ENCODE results near the gene PPA2. TPM values are rescaled to one million over a fixed set of nuclear protein-coding genes. Genes with fewer than 3 reads are reported as not detected.

PPA2 gene
- polyA plus RNA-seq, 1 donor from 2014 or later, result 151 TPM

DNA sequence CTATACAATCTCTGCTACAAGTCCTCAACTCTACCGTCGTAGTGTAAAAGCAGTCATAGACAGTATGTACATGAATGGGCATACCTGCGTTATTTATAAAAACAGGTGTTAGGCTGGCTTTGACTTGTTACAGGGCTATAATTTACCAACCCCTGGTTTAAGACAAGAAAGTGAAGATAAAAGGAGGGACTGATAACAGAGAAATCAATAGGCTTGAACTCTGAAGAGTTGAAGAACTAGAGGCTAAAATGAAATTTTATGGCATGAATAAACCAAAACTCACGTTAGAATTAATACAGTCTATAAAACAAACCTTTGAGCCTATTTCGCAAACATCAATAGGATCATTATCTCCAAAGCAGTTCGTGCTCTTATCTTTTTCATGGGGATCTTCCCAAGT is 36.2 kb downstream of the PPA2 start:
- H3K79me2 ChIP-seq (replicated peaks; ENCODE audit: insufficient read depth, low read length), result no peaks in the 10 kb centered on the region
- H3K9me3 ChIP-seq (ENCODE audit: low read length), result no peaks in the 10 kb centered on the region
- no peak overlapping the region for H2AFZ ChIP-seq (ENCODE audit: low read depth, low read length)
- no peaks in the 10 kb centered on the region for H4K20me1 ChIP-seq (ENCODE audit: insufficient read depth)
- no peak overlapping the region for H3K9ac ChIP-seq (ENCODE audit: low read length)
- H3K9me2 ChIP-seq (ENCODE audit: insufficient read depth, low read length), result no peaks in the 10 kb centered on the region
- H3F3A ChIP-seq (ENCODE audit: insufficient read depth, low read length, poor library complexity, severe bottlenecking), result no peaks in the 10 kb centered on the region
- no peak overlapping the region for H3K4me2 ChIP-seq (ENCODE audit: low read length)
- TF ChIP-seq RAD21 (conservative IDR thresholded peaks at IDR 0.05) (no peak), EZH2 (IDR thresholded peaks at IDR 0.05; ENCODE audit: borderline replicate concordance, insufficient read depth, low read length, poor library complexity, severe bottlenecking) (no peak), SMC3 (conservative IDR thresholded peaks at IDR 0.05; ENCODE audit: poor library complexity) (no peak), MXI1 (conservative IDR thresholded peaks at IDR 0.05; ENCODE audit: poor library complexity, severe bottlenecking) (no peak), EP300 (conservative IDR thresholded peaks at IDR 0.05; ENCODE audit: poor library complexity, severe bottlenecking) (no peak), TAF1 (IDR thresholded peaks at IDR 0.05; ENCODE audit: low read depth) (no peak), POLR2AphosphoS5 (IDR thresholded peaks at IDR 0.05) (no peak)
- TF ChIP-seq, protein P1, sequence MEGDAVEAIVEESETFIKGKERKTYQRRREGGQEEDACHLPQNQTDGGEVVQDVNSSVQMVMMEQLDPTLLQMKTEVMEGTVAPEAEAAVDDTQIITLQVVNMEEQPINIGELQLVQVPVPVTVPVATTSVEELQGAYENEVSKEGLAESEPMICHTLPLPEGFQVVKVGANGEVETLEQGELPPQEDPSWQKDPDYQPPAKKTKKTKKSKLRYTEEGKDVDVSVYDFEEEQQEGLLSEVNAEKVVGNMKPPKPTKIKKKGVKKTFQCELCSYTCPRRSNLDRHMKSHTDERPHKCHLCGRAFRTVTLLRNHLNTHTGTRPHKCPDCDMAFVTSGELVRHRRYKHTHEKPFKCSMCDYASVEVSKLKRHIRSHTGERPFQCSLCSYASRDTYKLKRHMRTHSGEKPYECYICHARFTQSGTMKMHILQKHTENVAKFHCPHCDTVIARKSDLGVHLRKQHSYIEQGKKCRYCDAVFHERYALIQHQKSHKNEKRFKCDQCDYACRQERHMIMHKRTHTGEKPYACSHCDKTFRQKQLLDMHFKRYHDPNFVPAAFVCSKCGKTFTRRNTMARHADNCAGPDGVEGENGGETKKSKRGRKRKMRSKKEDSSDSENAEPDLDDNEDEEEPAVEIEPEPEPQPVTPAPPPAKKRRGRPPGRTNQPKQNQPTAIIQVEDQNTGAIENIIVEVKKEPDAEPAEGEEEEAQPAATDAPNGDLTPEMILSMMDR (IDR thresholded peaks at IDR 0.05; ENCODE audit: poor library complexity, severe bottlenecking), result no peak
- TF ChIP-seq, protein P2, sequence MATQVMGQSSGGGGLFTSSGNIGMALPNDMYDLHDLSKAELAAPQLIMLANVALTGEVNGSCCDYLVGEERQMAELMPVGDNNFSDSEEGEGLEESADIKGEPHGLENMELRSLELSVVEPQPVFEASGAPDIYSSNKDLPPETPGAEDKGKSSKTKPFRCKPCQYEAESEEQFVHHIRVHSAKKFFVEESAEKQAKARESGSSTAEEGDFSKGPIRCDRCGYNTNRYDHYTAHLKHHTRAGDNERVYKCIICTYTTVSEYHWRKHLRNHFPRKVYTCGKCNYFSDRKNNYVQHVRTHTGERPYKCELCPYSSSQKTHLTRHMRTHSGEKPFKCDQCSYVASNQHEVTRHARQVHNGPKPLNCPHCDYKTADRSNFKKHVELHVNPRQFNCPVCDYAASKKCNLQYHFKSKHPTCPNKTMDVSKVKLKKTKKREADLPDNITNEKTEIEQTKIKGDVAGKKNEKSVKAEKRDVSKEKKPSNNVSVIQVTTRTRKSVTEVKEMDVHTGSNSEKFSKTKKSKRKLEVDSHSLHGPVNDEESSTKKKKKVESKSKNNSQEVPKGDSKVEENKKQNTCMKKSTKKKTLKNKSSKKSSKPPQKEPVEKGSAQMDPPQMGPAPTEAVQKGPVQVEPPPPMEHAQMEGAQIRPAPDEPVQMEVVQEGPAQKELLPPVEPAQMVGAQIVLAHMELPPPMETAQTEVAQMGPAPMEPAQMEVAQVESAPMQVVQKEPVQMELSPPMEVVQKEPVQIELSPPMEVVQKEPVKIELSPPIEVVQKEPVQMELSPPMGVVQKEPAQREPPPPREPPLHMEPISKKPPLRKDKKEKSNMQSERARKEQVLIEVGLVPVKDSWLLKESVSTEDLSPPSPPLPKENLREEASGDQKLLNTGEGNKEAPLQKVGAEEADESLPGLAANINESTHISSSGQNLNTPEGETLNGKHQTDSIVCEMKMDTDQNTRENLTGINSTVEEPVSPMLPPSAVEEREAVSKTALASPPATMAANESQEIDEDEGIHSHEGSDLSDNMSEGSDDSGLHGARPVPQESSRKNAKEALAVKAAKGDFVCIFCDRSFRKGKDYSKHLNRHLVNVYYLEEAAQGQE (IDR thresholded peaks at IDR 0.05; ENCODE audit: borderline replicate concordance), result no peak
- H3K4me3 ChIP-seq (ENCODE audit: low read length), result no peak overlapping the region
- peaks cover 4% of the 10 kb centered on the region for H3K36me3 ChIP-seq (ENCODE audit: insufficient read depth, low read length)
- H3K27me3 ChIP-seq (ENCODE audit: insufficient read depth, low read depth, low read length), result no peaks in the 10 kb centered on the region
- H3K27ac ChIP-seq (ENCODE audit: low read length), result no peak overlapping the region

DNA sequence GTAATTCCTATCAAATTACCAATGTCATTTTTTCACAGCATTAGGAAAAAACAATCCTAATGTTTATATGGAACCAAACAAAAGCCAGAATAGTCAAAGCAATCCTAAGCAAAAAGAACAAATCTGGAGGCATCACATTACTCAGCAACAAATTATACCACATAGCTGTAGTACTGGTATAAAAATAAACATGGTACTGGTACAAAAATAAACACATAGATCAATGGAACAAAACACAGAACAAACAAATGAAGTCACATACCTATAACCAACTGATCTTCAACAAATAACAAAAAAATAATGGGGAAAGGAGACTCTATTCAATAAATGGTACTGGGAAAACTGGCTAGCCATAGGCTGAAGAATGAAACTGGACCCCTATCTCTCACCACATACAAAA is 37.4 kb downstream of the PPA2 start:
- H3K27ac ChIP-seq (ENCODE audit: low read length), result no peak overlapping the region
- peaks cover 5% of the 10 kb centered on the region for H3K36me3 ChIP-seq (ENCODE audit: insufficient read depth, low read length)
- H3K9me3 ChIP-seq (ENCODE audit: low read length), result no peaks in the 10 kb centered on the region
- TF ChIP-seq, protein P1 (IDR thresholded peaks at IDR 0.05; ENCODE audit: poor library complexity, severe bottlenecking), result no peak
- H4K20me1 ChIP-seq (ENCODE audit: insufficient read depth), result no peaks in the 10 kb centered on the region
- H2AFZ ChIP-seq (ENCODE audit: low read depth, low read length), result no peak overlapping the region
- no peak overlapping the region for H3K4me2 ChIP-seq (ENCODE audit: low read length)
- no peaks in the 10 kb centered on the region for H3F3A ChIP-seq (ENCODE audit: insufficient read depth, low read length, poor library complexity, severe bottlenecking)
- H3K79me2 ChIP-seq (replicated peaks; ENCODE audit: insufficient read depth, low read length), result no peaks in the 10 kb centered on the region
- H3K4me3 ChIP-seq (ENCODE audit: low read length), result no peak overlapping the region
- no peaks in the 10 kb centered on the region for H3K27me3 ChIP-seq (ENCODE audit: insufficient read depth, low read depth, low read length)
- H3K9ac ChIP-seq (ENCODE audit: low read length), result no peak overlapping the region
- H3K9me2 ChIP-seq (ENCODE audit: insufficient read depth, low read length), result no peaks in the 10 kb centered on the region

All from neural cell (in vitro differentiated cells).